Stimulated activated CD4-positive, alpha-beta T cell treated with anti-CD3 and anti-CD28 coated beads, Interleukin-12 subunit alpha, Interleukin-12 subunit beta, amount 100 ng/mL, for 48 hours (primary cell): ENCODE measurements around the gene NUDT15.
"Not testable (repeated sequence)": the region's sequence is repeated elsewhere in the genome, so short reads cannot be mapped to it uniquely, and the experiment has no call there.

Source experiments
- DNase-seq, 3 donors: peaks; one replicate each; pipeline ENCODE4 v3.0.0-alpha.2; 2020; ENCODE audit warnings: low read depth in 2 of 3, low spot score in 1 of 3

NUDT15 gene

GRCh38 chr13:48037346-48038173 lies at the start of gene NUDT15:
Gene NUDT15, plus strand, starts transcription at chr13:48037726. Its CDS starts 21 bp downstream, at chr13:48037747.
- peak; percentile 91 to 94 (median 93) for DNase-seq

- DNase-seq, result no peak
These were observed 47.1 kb upstream of the NUDT15 start for GRCh38 chr13:47990427-47990826.

GRCh38 chr13:47990920-47991466 lies 46.5 kb upstream of the NUDT15 start:
- no peak for DNase-seq

GRCh38 chr13:47991859-47992258 lies 45.7 kb upstream of the NUDT15 start:
- no peak for DNase-seq

- no peak for DNase-seq
These were observed 40.1 kb upstream of the NUDT15 start for GRCh38 chr13:47997384-47997783.

- DNase-seq, result no peak
These were observed 37.6 kb upstream of the NUDT15 start for GRCh38 chr13:47999973-48000372.

- DNase-seq, result peak in 2 of 3 donors; percentile 2 to 3
These were observed 36.9 kb upstream of the NUDT15 start for GRCh38 chr13:48000559-48001113.

- peak; percentile 82 to 90 (median 83) for DNase-seq
These were observed 36.2 kb upstream of the NUDT15 start, which contains the start of gene SUCLA2 for GRCh38 chr13:48001114-48001881. Gene SUCLA2, minus strand, starts transcription at chr13:48001273. Its CDS starts 4 bp downstream, at chr13:48001269.

GRCh38 chr13:48001999-48002398 lies 35.5 kb upstream of the NUDT15 start:
- DNase-seq, result not testable (repeated sequence)

GRCh38 chr13:48004201-48004600 lies 33.3 kb upstream of the NUDT15 start:
- DNase-seq, result no peak

- DNase-seq, result no peak
These were observed 31.1 kb upstream of the NUDT15 start for GRCh38 chr13:48006396-48006795.

- DNase-seq, result no peak
These were observed 28.2 kb upstream of the NUDT15 start for GRCh38 chr13:48009284-48009683.

- DNase-seq, result no peak
These were observed 26.8 kb upstream of the NUDT15 start for GRCh38 chr13:48010698-48011097.

GRCh38 chr13:48012668-48013067 lies 24.9 kb upstream of the NUDT15 start:
- DNase-seq, result no peak

- no peak for DNase-seq
These were observed 23.2 kb upstream of the NUDT15 start for GRCh38 chr13:48014359-48014758.

- DNase-seq, result no peak
These were observed 18.9 kb upstream of the NUDT15 start for GRCh38 chr13:48018637-48019036.

GRCh38 chr13:48019796-48020195 lies 17.7 kb upstream of the NUDT15 start:
- DNase-seq, result no peak

- no peak for DNase-seq
These were observed 9.5 kb upstream of the NUDT15 start for GRCh38 chr13:48028066-48028465.

- DNase-seq, result no peak
These were observed 7.7 kb upstream of the NUDT15 start for GRCh38 chr13:48029859-48030258.

GRCh38 chr13:48038761-48039160 lies 1.2 kb downstream of the NUDT15 start:
- DNase-seq, result no peak

GRCh38 chr13:48040049-48040448 lies 2.5 kb downstream of the NUDT15 start:
- no peak for DNase-seq
